ENCODE results near the gene TSPAN19.

Gene TSPAN19

GRCh38 chr12:85059594-85059993 is 23.5 kb upstream of the TSPAN19 start:
- TF ChIP-seq CTCF (IDR thresholded peaks at IDR 0.05) = no peak
- no peak for DNase-seq (ENCODE audit: low spot score)
- no peak overlapping the region for H3K4me3 ChIP-seq
- no peak overlapping the region for H3K27ac ChIP-seq

- TF ChIP-seq CTCF (IDR thresholded peaks at IDR 0.05) = no peak
- Histone ChIP-seq H3K27ac (no peak overlapping the region), H3K4me3 (no peak overlapping the region)
- DNase-seq (ENCODE audit: low spot score) = no peak
Measured at GRCh38 chr12:85058339-85058738, 22.3 kb upstream of the TSPAN19 start.

- peak; percentile 51 for TF ChIP-seq CTCF (IDR thresholded peaks at IDR 0.05)
- DNase-seq (ENCODE audit: low spot score) = no peak
- H3K4me3 ChIP-seq = no peak overlapping the region
- H3K27ac ChIP-seq = no peak overlapping the region
Measured at GRCh38 chr12:85057370-85057963, 21.4 kb upstream of the TSPAN19 start.

GRCh38 chr12:85043829-85044228 is 7.8 kb upstream of the TSPAN19 start:
- Histone ChIP-seq H3K27ac (no peak overlapping the region), H3K4me3 (no peak overlapping the region)
- no peak for DNase-seq (ENCODE audit: low spot score)
- no peak for TF ChIP-seq CTCF (IDR thresholded peaks at IDR 0.05)

- TF ChIP-seq CTCF (IDR thresholded peaks at IDR 0.05) = no peak
- H3K27ac ChIP-seq = no peak overlapping the region
- H3K4me3 ChIP-seq = no peak overlapping the region
- no peak for DNase-seq (ENCODE audit: low spot score)
Measured at GRCh38 chr12:85041395-85041794, 5.3 kb upstream of the TSPAN19 start.

GRCh38 chr12:85036733-85037132 is 656 bp upstream of the TSPAN19 start:
- no peak for DNase-seq (ENCODE audit: low spot score)
- TF ChIP-seq CTCF (IDR thresholded peaks at IDR 0.05) = no peak
- no peak overlapping the region for H3K27ac ChIP-seq
- peak overlapping the region; percentile 69 for H3K4me3 ChIP-seq

- H3K4me3 ChIP-seq = no peak overlapping the region
- no peak for DNase-seq (ENCODE audit: low spot score)
- H3K27ac ChIP-seq = no peak overlapping the region
- TF ChIP-seq CTCF (IDR thresholded peaks at IDR 0.05) = peak; percentile 31
Measured at GRCh38 chr12:85029456-85029855, 6.6 kb downstream of the TSPAN19 start.

Data from coronary artery (tissue), 2 donors.